GM12878 (cell line): ENCODE measurements around the gene PCSK5. TPM values are rescaled to one million over a fixed set of nuclear protein-coding genes. Genes with fewer than 3 reads are reported as not detected.

Experiments
- ATAC-seq: fragments of 200-7000 bp; cut with Tn5 transposase; 3 replicates; pipeline ENCODE4 v1.9.1; 2020; ENCODE audit warnings: mild to moderate bottlenecking, moderate library complexity
- BruUV-seq: library from RNA; stranded (reverse); fragments of 400-500 nt; replicated peaks from 2 replicates; lab custom pipeline; 2021; lab: Mats Ljungman, UMichigan
- CTCF ChIA-PET: fragments of 300-600 bp; sonication (Branson Sonifier 250); formaldehyde crosslinking; extraction: SDS; loops from one replicate; lab custom pipeline; 2021; ENCODE audit warnings: inconsistent platforms; lab: Yijun Ruan, JAX
- POLR2A ChIA-PET: fragments of 350-600 bp; formaldehyde crosslinking; extraction: SDS; loops from one replicate; lab custom pipeline; 2021; ENCODE audit warnings: inconsistent platforms; lab: Charles Lee
- RAD21 ChIA-PET: fragments of 300-600 bp; sonication (Branson Sonifier 250); formaldehyde crosslinking; loops from one replicate; lab custom pipeline; 2023; ENCODE audit warnings: antibody characterized with exemption; ENCODE audit not compliant: unreplicated experiment; lab: Charles Lee
- SMC1A ChIA-PET: fragments of 300-600 bp; sonication (Branson Sonifier 250); formaldehyde crosslinking; loops from one replicate; lab custom pipeline; 2023; ENCODE audit not compliant: unreplicated experiment, uncharacterized antibody; lab: Charles Lee
- DNase-seq: peaks from one replicate; pipeline ENCODE4 v3.0.0-alpha.2; 2011; ENCODE audit warnings: low read depth, low spot score
- FAIRE-seq: peaks from 3 replicates; lab custom pipeline; 2011; peaks lifted over from hg19 to GRCh38; lab: Jason Lieb, UNC
- H2AFZ ChIP-seq: 2 replicates; pipeline ENCODE4 v1.6.0; 2011; ENCODE audit warnings: low read depth, low read length, control low read depth; ENCODE audit not compliant: control insufficient read depth
- H3K27ac ChIP-seq: 2 replicates; pipeline ENCODE4 v1.5.1; 2011; ENCODE audit warnings: control low read depth; ENCODE audit not compliant: control insufficient read depth, insufficient read depth
- H3K27me3 ChIP-seq, 2 experiments: replicated peaks in 1 of 2; 2 replicates each; pipeline versions ENCODE4 v1.6.0 to v1.6.1; 2011; ENCODE audit warnings: low read length in 1 of 2; ENCODE audit not compliant: control insufficient read depth in 2 of 2, insufficient read depth in 2 of 2
- H3K36me3 ChIP-seq, 2 experiments: 2 replicates each; pipeline ENCODE4 v1.5.1; 2011; ENCODE audit warnings: low read length in 1 of 2; ENCODE audit not compliant: control insufficient read depth in 2 of 2, insufficient read depth in 2 of 2
- H3K4me1 ChIP-seq: 2 replicates; pipeline ENCODE4 v1.6.1; 2011; ENCODE audit warnings: mild to moderate bottlenecking, low read length, moderate library complexity, mixed read lengths; ENCODE audit not compliant: control insufficient read depth, insufficient read depth
- H3K4me2 ChIP-seq: 2 replicates; pipeline ENCODE4 v1.6.0; 2011; ENCODE audit warnings: control low read depth; ENCODE audit not compliant: control insufficient read depth, insufficient read depth
- H3K4me3 ChIP-seq: fragments of 200-600 bp; sonication (generic); 2 replicates; pipeline ENCODE4 v1.5.1; 2016
- H3K79me2 ChIP-seq: 2 replicates; pipeline ENCODE4 v1.6.0; 2011; ENCODE audit warnings: low read length; ENCODE audit not compliant: control insufficient read depth, insufficient read depth
- H3K9ac ChIP-seq: 2 replicates; pipeline ENCODE4 v1.8.0; 2011; ENCODE audit warnings: low read length, control low read depth, mixed read lengths; ENCODE audit not compliant: control insufficient read depth, insufficient read depth
- H3K9me3 ChIP-seq: replicated peaks from 3 replicates; pipeline ENCODE4 v1.5.1; 2011; ENCODE audit warnings: mild to moderate bottlenecking, low read length; ENCODE audit not compliant: control insufficient read depth, insufficient read depth
- H4K20me1 ChIP-seq: 2 replicates; pipeline ENCODE4 v1.6.0; 2011; ENCODE audit not compliant: control insufficient read depth, insufficient read depth
- BACH1 ChIP-seq: fragments of 450-650 bp; IDR thresholded peaks from 2 replicates; pipeline ENCODE4 v1.6.1; 2017; ENCODE audit warnings: mild to moderate bottlenecking, borderline replicate concordance
- GATAD2B ChIP-seq: fragments of 450-650 bp; conservative IDR thresholded peaks from 2 replicates; pipeline ENCODE4 v1.6.1; 2017; ENCODE audit warnings: low read depth, mild to moderate bottlenecking, moderate library complexity
- MEF2B ChIP-seq: fragments of 450-650 bp; IDR thresholded peaks from 2 replicates; pipeline ENCODE4 v1.6.1; 2018; ENCODE audit warnings: mild to moderate bottlenecking, moderate library complexity; ENCODE audit not compliant: partially characterized antibody, poor library complexity, severe bottlenecking
- NR2C1 ChIP-seq: fragments of 450-650 bp; IDR thresholded peaks from 2 replicates; pipeline ENCODE4 v1.6.1; 2017; ENCODE audit warnings: antibody characterized with exemption, mild to moderate bottlenecking, moderate library complexity
- NR2F1 ChIP-seq: fragments of 450-650 bp; conservative IDR thresholded peaks from 2 replicates; pipeline ENCODE4 v1.6.1; 2017; ENCODE audit warnings: mild to moderate bottlenecking
- RBBP5 ChIP-seq: fragments of 200-600 bp; sonication (generic); conservative IDR thresholded peaks from 2 replicates; pipeline ENCODE4 v1.6.1; 2016
- RFX5 ChIP-seq: IDR thresholded peaks from 2 replicates; pipeline ENCODE4 v1.6.1; 2011; ENCODE audit warnings: low read depth, low read length, improper control_type of control experiment
- SPI1 ChIP-seq: IDR thresholded peaks from 2 replicates; pipeline ENCODE4 v1.6.1; 2011; ENCODE audit warnings: low read depth, mild to moderate bottlenecking, low read length, moderate library complexity, borderline replicate concordance; ENCODE audit not compliant: insufficient read depth
- WRNIP1 ChIP-seq: IDR thresholded peaks from 2 replicates; pipeline ENCODE4 v1.6.1; 2011; ENCODE audit warnings: low read depth, low read length, improper control_type of control experiment, borderline replicate concordance
- WGBS: methylation state at CpG from one replicate; pipeline ENCODE4 v1.1.6; 2016; ENCODE audit warnings: low lambda C conversion rate; ENCODE audit not compliant: insufficient replicate concordance, insufficient coverage; ENCODE audit errors: missing lambda C conversion rate; 5-methylcytosine and 5-hydroxymethylcytosine counted together
- in situ Hi-C: fragments of 300-500 bp; cut with MboI; formaldehyde crosslinking; loops from 9 replicates; pipeline ENCODE4 v1.14.3; 2018; ENCODE audit warnings: mixed read lengths
- intact Hi-C: fragments of 100-400 bp; cut with micrococcal nuclease; formaldehyde crosslinking; loops from one replicate; pipeline ENCODE4 v1.14.2; 2022; ENCODE audit not compliant: unreplicated experiment
- polyA plus RNA-seq, 11 experiments: library from polyadenylated mRNA; depleted of rRNA in 4 of 11; unstranded in 6 of 11; stranded (reverse) in 5 of 11; fragments of >200 nt; fragmentation: Nextera tagmentation in 4 of 11; fragmentation: Illumina TruSeq in 1 of 11; extraction: Ambion mirVana in 4 of 11; extraction: Trizol in 1 of 11; gene quantifications; 1 replicate in 1 of 11; 2 replicates in 10 of 11; pipeline versions ENCODE4 v1.2.1 to v1.2.3, GENCODE V29; 2011 to 2016; ENCODE audit warnings: inconsistent platforms in 2 of 11, missing spikeins in 2 of 11, low read depth in 1 of 11
- total RNA-seq, 4 experiments: library from RNA; depleted of rRNA in 3 of 4; stranded (reverse); fragments of >200 nt in 3 of 4; fragmentation: Illumina TruSeq in 1 of 4; extraction: Trizol in 1 of 4; gene quantifications; 2 replicates each; pipeline versions ENCODE4 v1.2.1 to v1.2.3, GENCODE V29; 2013 to 2021
- TF ChIP-seq, protein P1 (sequence below), 3 experiments: IDR thresholded peaks in 2 of 3; conservative IDR thresholded peaks in 1 of 3; 2 replicates each; pipeline ENCODE4 v1.5.1; 2011; ENCODE audit warnings: low read depth in 3 of 3, low read length in 3 of 3, mild to moderate bottlenecking in 3 of 3, control low read depth in 2 of 3, moderate library complexity in 2 of 3, inconsistent platforms in 1 of 3, mixed read lengths in 1 of 3; ENCODE audit not compliant: control insufficient read depth in 2 of 3, insufficient read depth in 1 of 3; ENCODE audit errors: extremely low read depth in 1 of 3
- TF ChIP-seq, protein P2 (sequence below): fragments of 150-350 bp; IDR thresholded peaks from 2 replicates; pipeline ENCODE4 v1.6.1; 2016; ENCODE audit warnings: low read depth, low read length

PCSK5 gene
- total and polyA plus RNA-seq, 10 of the 15 experiments (the other 5 are each of a cell fraction or from before 2014, with no cell fraction given) = 0.01 to 0.13 (median 0.04) TPM; not detected in 3

GRCh38 chr9:76198336-76198735 lies 307.9 kb downstream of the PCSK5 start:
- intact Hi-C loops = no loop called here

GRCh38 chr9:76200315-76200714 lies 309.8 kb downstream of the PCSK5 start:
- RAD21 ChIA-PET = no interaction called here
- H2AFZ ChIP-seq = no peak overlapping the region
- BruUV-seq = no TSS peak
- no peaks in the 10 kb centered on the region for H3K9me3 ChIP-seq
- no peak overlapping the region for H3K9ac ChIP-seq
- SMC1A ChIA-PET = interaction anchor here (1.0 kb wide), 1 partner anchor 396 kb away, joined by 3 read pairs; no protein-coding TSS in a partner anchor
- no peaks in the 10 kb centered on the region for H4K20me1 ChIP-seq
- no peaks in the 10 kb centered on the region for H3K4me1 ChIP-seq
- no peak overlapping the region for H3K4me2 ChIP-seq
- H3K27me3 ChIP-seq = no peaks in the 10 kb centered on the region; a peak in 1 of 4 replicates
- in situ Hi-C loops (no loop called here), intact Hi-C loops (no loop called here)
- no peak for ATAC-seq
- no peak overlapping the region for H3K4me3 ChIP-seq
- no peak for DNase-seq
- CTCF ChIA-PET = no interaction called here
- no peaks in the 10 kb centered on the region for H3K36me3 ChIP-seq
- H3K27ac ChIP-seq = no peak overlapping the region
- no peaks in the 10 kb centered on the region for H3K79me2 ChIP-seq
- POLR2A ChIA-PET = no interaction called here
- 7% methylated on average over 5 of the region's 5 CpGs for WGBS
- FAIRE-seq = no peak
- TF ChIP-seq GATAD2B = no peak
- no peak for TF ChIP-seq NR2F1
- no peak for TF ChIP-seq NR2C1
- TF ChIP-seq RBBP5 = no peak
- TF ChIP-seq WRNIP1 = no peak
- no peak for TF ChIP-seq BACH1
- no peak for TF ChIP-seq RFX5
- TF ChIP-seq, protein P1, sequence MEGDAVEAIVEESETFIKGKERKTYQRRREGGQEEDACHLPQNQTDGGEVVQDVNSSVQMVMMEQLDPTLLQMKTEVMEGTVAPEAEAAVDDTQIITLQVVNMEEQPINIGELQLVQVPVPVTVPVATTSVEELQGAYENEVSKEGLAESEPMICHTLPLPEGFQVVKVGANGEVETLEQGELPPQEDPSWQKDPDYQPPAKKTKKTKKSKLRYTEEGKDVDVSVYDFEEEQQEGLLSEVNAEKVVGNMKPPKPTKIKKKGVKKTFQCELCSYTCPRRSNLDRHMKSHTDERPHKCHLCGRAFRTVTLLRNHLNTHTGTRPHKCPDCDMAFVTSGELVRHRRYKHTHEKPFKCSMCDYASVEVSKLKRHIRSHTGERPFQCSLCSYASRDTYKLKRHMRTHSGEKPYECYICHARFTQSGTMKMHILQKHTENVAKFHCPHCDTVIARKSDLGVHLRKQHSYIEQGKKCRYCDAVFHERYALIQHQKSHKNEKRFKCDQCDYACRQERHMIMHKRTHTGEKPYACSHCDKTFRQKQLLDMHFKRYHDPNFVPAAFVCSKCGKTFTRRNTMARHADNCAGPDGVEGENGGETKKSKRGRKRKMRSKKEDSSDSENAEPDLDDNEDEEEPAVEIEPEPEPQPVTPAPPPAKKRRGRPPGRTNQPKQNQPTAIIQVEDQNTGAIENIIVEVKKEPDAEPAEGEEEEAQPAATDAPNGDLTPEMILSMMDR (IDR thresholded peaks at IDR 0.05 in 2 of 3, conservative IDR thresholded peaks at IDR 0.05 in 1 of 3; ENCODE audit: control insufficient read depth in 2 of 3, extremely low read depth in 1 of 3, insufficient read depth in 1 of 3, low read depth in 3 of 3, low read length in 3 of 3) = no peak
- no peak for TF ChIP-seq SPI1
- TF ChIP-seq, protein P2, sequence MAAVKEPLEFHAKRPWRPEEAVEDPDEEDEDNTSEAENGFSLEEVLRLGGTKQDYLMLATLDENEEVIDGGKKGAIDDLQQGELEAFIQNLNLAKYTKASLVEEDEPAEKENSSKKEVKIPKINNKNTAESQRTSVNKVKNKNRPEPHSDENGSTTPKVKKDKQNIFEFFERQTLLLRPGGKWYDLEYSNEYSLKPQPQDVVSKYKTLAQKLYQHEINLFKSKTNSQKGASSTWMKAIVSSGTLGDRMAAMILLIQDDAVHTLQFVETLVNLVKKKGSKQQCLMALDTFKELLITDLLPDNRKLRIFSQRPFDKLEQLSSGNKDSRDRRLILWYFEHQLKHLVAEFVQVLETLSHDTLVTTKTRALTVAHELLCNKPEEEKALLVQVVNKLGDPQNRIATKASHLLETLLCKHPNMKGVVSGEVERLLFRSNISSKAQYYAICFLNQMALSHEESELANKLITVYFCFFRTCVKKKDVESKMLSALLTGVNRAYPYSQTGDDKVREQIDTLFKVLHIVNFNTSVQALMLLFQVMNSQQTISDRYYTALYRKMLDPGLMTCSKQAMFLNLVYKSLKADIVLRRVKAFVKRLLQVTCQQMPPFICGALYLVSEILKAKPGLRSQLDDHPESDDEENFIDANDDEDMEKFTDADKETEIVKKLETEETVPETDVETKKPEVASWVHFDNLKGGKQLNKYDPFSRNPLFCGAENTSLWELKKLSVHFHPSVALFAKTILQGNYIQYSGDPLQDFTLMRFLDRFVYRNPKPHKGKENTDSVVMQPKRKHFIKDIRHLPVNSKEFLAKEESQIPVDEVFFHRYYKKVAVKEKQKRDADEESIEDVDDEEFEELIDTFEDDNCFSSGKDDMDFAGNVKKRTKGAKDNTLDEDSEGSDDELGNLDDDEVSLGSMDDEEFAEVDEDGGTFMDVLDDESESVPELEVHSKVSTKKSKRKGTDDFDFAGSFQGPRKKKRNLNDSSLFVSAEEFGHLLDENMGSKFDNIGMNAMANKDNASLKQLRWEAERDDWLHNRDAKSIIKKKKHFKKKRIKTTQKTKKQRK = no peak

More at GRCh38 chr9:76198336-76198735, 307.9 kb downstream of the PCSK5 start:
- no peak overlapping the region for H3K4me3 ChIP-seq
- H4K20me1 ChIP-seq = no peaks in the 10 kb centered on the region
- H3K9me3 ChIP-seq = no peaks in the 10 kb centered on the region
- H3K27me3 ChIP-seq = no peaks in the 10 kb centered on the region; a peak in 1 of 4 replicates
- H3K27ac ChIP-seq = no peak overlapping the region
- H3K4me2 ChIP-seq = no peak overlapping the region
- no peaks in the 10 kb centered on the region for H3K4me1 ChIP-seq
- ChIA-PET RAD21 (no interaction called here), SMC1A (no interaction called here), POLR2A (no interaction called here), CTCF (no interaction called here)
- no peaks in the 10 kb centered on the region for H3K79me2 ChIP-seq
- 8% methylated on average over 2 of the region's 2 CpGs for WGBS
- no TSS peak for BruUV-seq
- no peak for TF ChIP-seq MEF2B
- ATAC-seq (no peak), DNase-seq (no peak), FAIRE-seq (no peak)
- H2AFZ ChIP-seq = no peak overlapping the region
- in situ Hi-C loops = no loop called here
- H3K36me3 ChIP-seq = no peaks in the 10 kb centered on the region
- no peak overlapping the region for H3K9ac ChIP-seq
